ENCODE results near the gene MT1B. TPM values are rescaled to one million over a fixed set of nuclear protein-coding genes. Genes with fewer than 3 reads are reported as not detected.

The MT1B gene
- total and polyA plus RNA-seq, 2 of the 4 experiments (the other 2 are of a cell fraction), result not detected

GRCh38 chr16:56626685-56627084 lies 25.0 kb upstream of the MT1B start:
- no peak for ATAC-seq (ENCODE audit: low read depth)
- TF ChIP-seq FOS (IDR thresholded peaks at IDR 0.05; ENCODE audit: low read depth, low read length) (no peak), ELK1 (IDR thresholded peaks at IDR 0.05; ENCODE audit: borderline replicate concordance, low read depth, low read length) (no peak), MAZ (IDR thresholded peaks at IDR 0.05; ENCODE audit: borderline replicate concordance, low read depth, low read length) (no peak), SMC3 (IDR thresholded peaks at IDR 0.05; ENCODE audit: low read depth, low read length) (no peak), NFE2L2 (IDR thresholded peaks at IDR 0.05; ENCODE audit: low read depth, low read length) (no peak), MXI1 (IDR thresholded peaks at IDR 0.05; ENCODE audit: borderline replicate concordance, low read depth, low read length) (no peak), CTCF (conservative IDR thresholded peaks at IDR 0.05; ENCODE audit: low read depth, low read length) (no peak), RAD21 (IDR thresholded peaks at IDR 0.05; ENCODE audit: low read length) (no peak), MAFK (IDR thresholded peaks at IDR 0.05; ENCODE audit: low read depth, low read length) (no peak), CEBPB (IDR thresholded peaks at IDR 0.05; ENCODE audit: low read depth, low read length) (no peak), BHLHE40 (IDR thresholded peaks at IDR 0.05; ENCODE audit: low read depth, low read length) (no peak), POLR2A (IDR thresholded peaks at IDR 0.05; ENCODE audit: low read depth, low read length) (no peak), USF2 (IDR thresholded peaks at IDR 0.05; ENCODE audit: low read depth, low read length) (no peak), RCOR1 (IDR thresholded peaks at IDR 0.05; ENCODE audit: insufficient replicate concordance, low read length) (no peak), RFX5 (IDR thresholded peaks at IDR 0.05; ENCODE audit: low read depth, low read length) (no peak)
- peak overlapping the region; percentile 29; the same call in 1 of the 2 replicates for H3K18ac ChIP-seq (ENCODE audit: low read depth, low read length)
- peak overlapping the region; percentile 74 for H3K23ac ChIP-seq (ENCODE audit: low read depth, low read length)
- no peak overlapping the region for H3K4me3 ChIP-seq (ENCODE audit: insufficient read depth, low read depth, low read length)
- peak overlapping the region; percentile 48 for H3K4me2 ChIP-seq (ENCODE audit: low read depth, low read length)
- peak overlapping the region; percentile 96 for H4K91ac ChIP-seq (ENCODE audit: insufficient read depth, low read depth, low read length)
- H3K79me1 ChIP-seq (ENCODE audit: low read depth in 1 of 2, low read length in 2 of 2), result peaks cover 3 to 13% of the 10 kb centered on the region in 2 experiments; a peak in 3 of 4 replicates
- no peak overlapping the region for H2AK9ac ChIP-seq (replicated peaks; ENCODE audit: low read depth, low read length, poor library complexity)
- H4K5ac ChIP-seq (ENCODE audit: low read depth, low read length), result peak overlapping the region; percentile 4; the same call in 1 of the 2 replicates
- H3K14ac ChIP-seq (replicated peaks; ENCODE audit: low read depth, low read length), result peak overlapping the region; percentile 96
- peak overlapping the region; percentile 92 for H2BK5ac ChIP-seq (ENCODE audit: low read depth, low read length, poor library complexity, severe bottlenecking)
- intact Hi-C loops (cut with micrococcal nuclease) (loop anchor here (2.0 to 5.0 kb wide), 2 partner anchors 18 to 56 kb away; partner anchors contain the start of genes MT1X and MT2A), dilution Hi-C loops (cut with HindIII; ENCODE audit: low sequenced_read_pairs, unreplicated experiment) (no loop called here), in situ Hi-C loops (cut with MboI; ENCODE audit: low sequenced_read_pairs) (no loop called here)
- H2AFZ ChIP-seq (replicated peaks; ENCODE audit: low read length, poor library complexity), result no peak overlapping the region
- H3K9me3 ChIP-seq (ENCODE audit: control insufficient read depth, insufficient read depth, low read length), result no peaks in the 10 kb centered on the region
- peak overlapping the region; percentile 81 for H3K9ac ChIP-seq (ENCODE audit: low read depth, low read length)
- H4K8ac ChIP-seq (ENCODE audit: low read depth in 2 of 2, low read length in 2 of 2), result peak overlapping the region; percentile 51 to 89
- no CpG with 5 or more reads among the region's 7 CpGs for WGBS, 2 experiments (ENCODE audit: extremely low coverage in 2 of 2, insufficient read length in 1 of 2)
- H3K27ac ChIP-seq (ENCODE audit: insufficient read depth, low read length), result peak overlapping the region; percentile 85
- H2BK20ac ChIP-seq (ENCODE audit: low read depth, low read length), result no peak overlapping the region; the same call in 1 of the 2 replicates
- CTCF ChIA-PET, result no interaction called here
- BruUV-seq (replicated peaks), result no TSS peak
- H3K36me3 ChIP-seq (ENCODE audit: control insufficient read depth, insufficient read depth, low read length), result no peaks in the 10 kb centered on the region
- peak overlapping the region; percentile 95 for H3K4ac ChIP-seq (ENCODE audit: low read depth, low read length)
- H2BK15ac ChIP-seq (ENCODE audit: low read depth, low read length), result peak overlapping the region; percentile 63; the same call in 1 of the 3 replicates
- DNase-seq, result no peak
- H3K56ac ChIP-seq (ENCODE audit: extremely low read depth, insufficient read depth, low read length), result peak overlapping the region; percentile 60; the same call in 1 of the 2 replicates
- H3K27me3 ChIP-seq (ENCODE audit: control insufficient read depth, insufficient read depth, low read length), result peaks cover 7% of the 10 kb centered on the region
- H2AK5ac ChIP-seq (ENCODE audit: low read depth, low read length), result peak overlapping the region; percentile 90
- POLR2A ChIA-PET (ENCODE audit: unreplicated experiment), result interaction anchor here (0.6 to 3.8 kb wide), 3 partner anchors 10 to 44 kb away, joined by 3 to 37 read pairs (median 3); partner anchors contain the start of gene MT2A
- H2BK120ac ChIP-seq (ENCODE audit: low read depth, low read length), result peak overlapping the region; percentile 82
- H3K9me1 ChIP-seq (ENCODE audit: insufficient read depth, low read length), result peaks cover 4% of the 10 kb centered on the region; the same call in 1 of the 2 replicates
- peaks cover 17% of the 10 kb centered on the region for H3K4me1 ChIP-seq (ENCODE audit: control insufficient read depth, insufficient read depth, low read length)
- no peaks in the 10 kb centered on the region for H4K20me1 ChIP-seq (ENCODE audit: insufficient read depth, low read length)

Data from IMR-90 (cell line).